Smooth muscle cell (in vitro differentiated cells): ENCODE data around the gene CENPP. TPM values are rescaled to one million over a fixed set of nuclear protein-coding genes. Genes with fewer than 3 reads are reported as not detected.
"Not testable (repeated sequence)": the region's sequence is repeated elsewhere in the genome, so short reads cannot be mapped to it uniquely, and the experiment has no call there.

Experiments used
- DNase-seq: peaks from one replicate; lab custom pipeline; 2025; ENCODE audit not compliant: unreplicated experiment; lab: John Stamatoyannopoulos, UW
- H2AFZ ChIP-seq: fragments of 200-600 bp; sonication (generic); 2 replicates; pipeline ENCODE4 v1.6.0; 2016; ENCODE audit warnings: antibody characterized with exemption, low read depth, mild to moderate bottlenecking
- H3F3A ChIP-seq: fragments of 200-600 bp; sonication (generic); 2 replicates; pipeline ENCODE4 v1.6.0; 2017; ENCODE audit warnings: antibody characterized with exemption, low read depth
- H3K27ac ChIP-seq: fragments of 200-600 bp; sonication (generic); 2 replicates; pipeline ENCODE4 v1.5.1; 2016; ENCODE audit warnings: low read depth, mild to moderate bottlenecking
- H3K27me3 ChIP-seq: fragments of 200-600 bp; sonication (generic); 2 replicates; pipeline ENCODE4 v1.6.1; 2016; ENCODE audit warnings: low read depth, mild to moderate bottlenecking
- H3K36me3 ChIP-seq: fragments of 200-600 bp; sonication (generic); 2 replicates; pipeline ENCODE4 v1.5.1; 2016; ENCODE audit warnings: low read depth
- H3K4me1 ChIP-seq: fragments of 200-600 bp; sonication (generic); 2 replicates; pipeline ENCODE4 v1.5.1; 2016; ENCODE audit warnings: low read depth
- H3K4me2 ChIP-seq: fragments of 200-600 bp; sonication (generic); 2 replicates; pipeline ENCODE4 v1.6.0; 2016; ENCODE audit warnings: mild to moderate bottlenecking
- H3K4me3 ChIP-seq: fragments of 200-600 bp; sonication (generic); 2 replicates; pipeline ENCODE4 v1.5.1; 2016; ENCODE audit warnings: mild to moderate bottlenecking
- H3K79me2 ChIP-seq: fragments of 200-600 bp; sonication (generic); 2 replicates; pipeline ENCODE4 v1.6.0; 2016; ENCODE audit warnings: low read depth, mild to moderate bottlenecking
- H3K9ac ChIP-seq: fragments of 200-600 bp; sonication (generic); 2 replicates; pipeline ENCODE4 v1.6.0; 2016; ENCODE audit warnings: low read depth
- H3K9me3 ChIP-seq: fragments of 200-600 bp; sonication (generic); replicated peaks from 2 replicates; pipeline ENCODE4 v1.5.1; 2016; ENCODE audit warnings: low read depth
- H4K20me1 ChIP-seq: fragments of 200-600 bp; sonication (generic); 2 replicates; pipeline ENCODE4 v1.6.0; 2016; ENCODE audit warnings: low read depth
- CTCF ChIP-seq: fragments of 200-600 bp; sonication (generic); IDR thresholded peaks from 2 replicates; pipeline ENCODE4 v1.5.1; 2017; ENCODE audit warnings: borderline replicate concordance, mild to moderate bottlenecking, antibody characterized with exemption; ENCODE audit not compliant: insufficient read depth, poor library complexity, severe bottlenecking
- WGBS: methylation state at CpG from one replicate; pipeline ENCODE4 v1.1.7; 2016; ENCODE audit warnings: low lambda C conversion rate; 5-methylcytosine and 5-hydroxymethylcytosine counted together
- polyA plus RNA-seq: library from polyadenylated mRNA; unstranded; fragments of >200 nt; fragmentation: Nextera tagmentation; extraction: Ambion mirVana; gene quantifications from 2 replicates; pipeline ENCODE4 v1.2.1, GENCODE V29; 2016
- total RNA-seq: library from RNA; depleted of rRNA; stranded (reverse); fragments of >200 nt; gene quantifications from 2 replicates; pipeline ENCODE4 v1.2.3, GENCODE V29; 2014

Gene CENPP
- total and polyA plus RNA-seq, 2 experiments from 2014 or later = 4.2 to 17.5 TPM

- peak overlapping the region; percentile 50 for H3K27ac ChIP-seq
- H3K4me1 ChIP-seq = no peaks in the 10 kb centered on the region
- no peak for TF ChIP-seq CTCF
- DNase-seq = no peak
- no peaks in the 10 kb centered on the region for H3K79me2 ChIP-seq
- H3K27me3 ChIP-seq = no peaks in the 10 kb centered on the region
- H3K4me2 ChIP-seq = peak overlapping the region; percentile 50
- 55% methylated on average over 4 of the region's 4 CpGs for WGBS
- no peak overlapping the region for H3K9ac ChIP-seq
- no peaks in the 10 kb centered on the region for H4K20me1 ChIP-seq
- no peak overlapping the region for H3K4me3 ChIP-seq
- no peaks in the 10 kb centered on the region for H3K36me3 ChIP-seq
- no peaks in the 10 kb centered on the region for H3F3A ChIP-seq
- H2AFZ ChIP-seq = peak overlapping the region; percentile 23
- no peaks in the 10 kb centered on the region for H3K9me3 ChIP-seq
Measured at GRCh38 chr9:92405818-92406217, 80.1 kb downstream of the CENPP start.

GRCh38 chr9:92406477-92406876, 80.7 kb downstream of the CENPP start:
- Histone ChIP-seq H3K9ac (no peak overlapping the region), H3K79me2 (no peaks in the 10 kb centered on the region), H3K27me3 (no peaks in the 10 kb centered on the region), H3K36me3 (no peaks in the 10 kb centered on the region), H4K20me1 (no peaks in the 10 kb centered on the region), H3K4me3 (no peak overlapping the region), H3K27ac (peak overlapping the region; percentile 50), H2AFZ (peak overlapping the region; percentile 16), H3F3A (no peaks in the 10 kb centered on the region), H3K4me2 (peak overlapping the region; percentile 50), H3K4me1 (no peaks in the 10 kb centered on the region), H3K9me3 (no peaks in the 10 kb centered on the region)
- 12% methylated on average over 3 of the region's 3 CpGs for WGBS
- DNase-seq = no peak
- no peak for TF ChIP-seq CTCF

DNA sequence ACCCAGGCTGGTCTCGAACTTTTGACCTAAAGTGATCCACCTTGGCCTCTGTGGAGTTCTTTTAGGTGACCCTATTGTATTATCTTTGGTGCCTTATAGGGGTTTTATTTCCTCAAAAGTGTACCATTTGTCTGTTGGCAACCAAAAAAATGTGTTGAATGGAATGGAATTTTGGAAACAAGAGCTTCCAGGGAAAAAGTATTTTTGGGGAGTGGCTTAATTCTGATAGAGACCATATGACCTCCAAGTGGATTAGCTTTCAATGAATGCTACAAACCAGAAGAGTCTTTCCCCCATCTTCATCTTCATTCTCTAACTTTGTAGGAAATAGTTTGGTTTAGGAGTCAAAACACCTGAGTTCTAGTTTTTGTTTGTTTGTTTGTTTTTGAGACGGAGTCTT, 82.1 kb downstream of the CENPP start:
- WGBS = 95% methylated on average over 2 of the region's 2 CpGs
- no peak for DNase-seq
- no peak overlapping the region for H3K9ac ChIP-seq
- no peak overlapping the region for H2AFZ ChIP-seq
- no peak overlapping the region for H3K4me2 ChIP-seq
- H3K4me1 ChIP-seq = no peaks in the 10 kb centered on the region
- no peak for TF ChIP-seq CTCF
- H3K27me3 ChIP-seq = no peaks in the 10 kb centered on the region
- no peaks in the 10 kb centered on the region for H3F3A ChIP-seq
- no peaks in the 10 kb centered on the region for H3K36me3 ChIP-seq
- no peaks in the 10 kb centered on the region for H3K79me2 ChIP-seq
- no peak overlapping the region for H3K27ac ChIP-seq
- no peak overlapping the region for H3K4me3 ChIP-seq
- no peaks in the 10 kb centered on the region for H3K9me3 ChIP-seq
- H4K20me1 ChIP-seq = no peaks in the 10 kb centered on the region

- Histone ChIP-seq H3F3A (no peaks in the 10 kb centered on the region), H4K20me1 (no peaks in the 10 kb centered on the region), H3K9me3 (no peaks in the 10 kb centered on the region), H3K4me1 (no peaks in the 10 kb centered on the region), H3K27ac (no peak overlapping the region), H3K4me2 (no peak overlapping the region), H3K36me3 (no peaks in the 10 kb centered on the region), H3K79me2 (no peaks in the 10 kb centered on the region), H2AFZ (no peak overlapping the region), H3K27me3 (no peaks in the 10 kb centered on the region), H3K4me3 (no peak overlapping the region), H3K9ac (no peak overlapping the region)
- TF ChIP-seq CTCF = no peak
- 84% methylated on average over 2 of the region's 2 CpGs for WGBS
- DNase-seq = no peak
Measured at GRCh38 chr9:92408747-92409478, 83.2 kb downstream of the CENPP start.

DNA sequence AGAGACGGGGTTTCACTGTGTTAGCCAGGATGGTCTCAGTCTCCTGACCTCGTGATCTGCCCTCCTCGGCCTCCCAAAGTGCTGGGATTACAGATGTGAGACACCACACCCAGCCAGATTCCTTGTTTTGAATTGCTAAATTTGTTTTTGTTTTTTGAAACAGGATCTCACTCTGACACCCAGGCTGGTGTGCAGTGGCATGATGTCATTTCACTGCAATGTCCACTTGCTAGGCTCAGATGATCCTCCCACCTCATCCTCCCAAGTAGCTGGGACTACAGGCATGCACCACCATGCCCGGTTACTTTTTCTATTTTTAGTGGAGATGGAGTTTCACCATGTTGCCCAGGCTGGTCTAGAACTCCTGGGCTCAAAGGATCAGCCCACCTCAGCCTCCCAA, 85.4 kb downstream of the CENPP start:
- H3K79me2 ChIP-seq, DNase-seq, H3K27ac ChIP-seq, H4K20me1 ChIP-seq, H3K9ac ChIP-seq, H3K4me3 ChIP-seq, H3K27me3 ChIP-seq, H2AFZ ChIP-seq, H3K4me2 ChIP-seq, H3F3A ChIP-seq, H3K9me3 ChIP-seq, H3K36me3 ChIP-seq, H3K4me1 ChIP-seq: not testable (repeated sequence)
- 81% methylated on average over 4 of the region's 4 CpGs for WGBS
